SK-N-MC (cell line): ENCODE measurements around the gene ABLIM2.

ENCODE experiments used
- DNase-seq: peaks from one replicate; pipeline ENCODE4 v3.0.0-alpha.2; 2011; ENCODE audit warnings: low read depth, low spot score
- H3K27ac ChIP-seq: fragments of 200-600 bp; sonication (generic); 2 replicates; pipeline ENCODE4 v1.5.1; 2016; ENCODE audit warnings: mixed run types
- H3K36me3 ChIP-seq: fragments of 200-600 bp; sonication (generic); 2 replicates; pipeline ENCODE4 v1.6.1; 2017; ENCODE audit warnings: antibody characterized with exemption, low read length, mixed read lengths; ENCODE audit not compliant: insufficient read depth
- H3K4me3 ChIP-seq: fragments of 200-600 bp; sonication (generic); 2 replicates; pipeline ENCODE4 v1.5.1; 2016
- H3K9ac ChIP-seq: fragments of 200-600 bp; sonication (generic); 2 replicates; pipeline ENCODE4 v1.8.0; 2017; ENCODE audit warnings: mixed run types, mixed read lengths; ENCODE audit not compliant: insufficient read length
- H3K9me3 ChIP-seq: fragments of 200-600 bp; sonication (generic); 2 replicates; pipeline ENCODE4 v1.6.1; 2017; ENCODE audit warnings: low read depth, mild to moderate bottlenecking, antibody characterized with exemption, low read length, moderate library complexity, mixed read lengths
- EZH2 ChIP-seq: fragments of 200-600 bp; sonication (generic); IDR thresholded peaks from one replicate; pipeline ENCODE4 v1.6.1; 2017; ENCODE audit warnings: antibody characterized with exemption
- FOXP2 ChIP-seq: optimal IDR thresholded peaks from 2 replicates; pipeline ENCODE3; 2011; ENCODE audit warnings: mild to moderate bottlenecking, moderate library complexity; ENCODE audit not compliant: insufficient read depth; ENCODE audit errors: extremely low read length, control extremely low read depth
- POLR2AphosphoS5 ChIP-seq: IDR thresholded peaks from 2 replicates; pipeline ENCODE4 v1.6.1; 2012; ENCODE audit warnings: mild to moderate bottlenecking, low read depth, low read length, borderline replicate concordance

The ABLIM2 gene

GRCh38 chr4:8149664-8150063, 8.9 kb downstream of the ABLIM2 start:
- H3K4me3 ChIP-seq = no peak overlapping the region
- no peak overlapping the region for H3K27ac ChIP-seq
- TF ChIP-seq POLR2AphosphoS5 = no peak
- TF ChIP-seq FOXP2 = no peak
- no peaks in the 10 kb centered on the region for H3K36me3 ChIP-seq
- H3K9me3 ChIP-seq = no peaks in the 10 kb centered on the region
- DNase-seq = no peak
- no peak overlapping the region for H3K9ac ChIP-seq

DNA sequence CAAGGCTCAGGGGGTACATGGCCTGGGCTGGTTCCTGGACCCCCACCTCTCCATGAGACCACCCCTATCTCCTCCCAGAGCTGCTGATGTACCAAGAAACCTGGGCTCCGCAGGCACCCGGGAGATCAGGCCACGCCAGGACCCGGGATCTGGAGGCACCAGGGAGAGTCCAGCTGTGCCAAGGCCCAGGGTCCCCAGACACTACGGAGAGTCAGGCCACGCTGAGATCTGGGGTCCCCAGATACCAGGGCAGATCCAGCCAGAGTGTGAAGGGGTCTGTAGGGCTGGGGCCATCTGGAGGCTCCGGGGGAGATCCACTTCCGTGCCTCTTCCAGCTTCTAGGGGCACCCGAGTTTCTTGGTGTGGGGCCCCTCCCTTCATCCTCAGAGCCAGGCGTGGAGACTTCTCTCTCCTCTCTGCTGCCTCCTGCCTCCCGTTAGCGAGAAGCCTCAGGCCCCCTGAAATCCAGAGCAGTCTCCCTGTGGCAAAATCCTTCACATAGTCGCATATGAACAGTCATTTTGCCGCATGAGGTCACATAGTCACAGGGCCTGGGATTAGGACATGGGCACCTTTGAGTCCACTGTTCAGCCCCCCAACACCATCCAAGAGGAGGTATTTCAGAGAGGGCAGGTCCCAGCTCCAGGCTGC, 9.7 kb downstream of the ABLIM2 start:
- no peak overlapping the region for H3K4me3 ChIP-seq
- DNase-seq = no peak
- TF ChIP-seq FOXP2 = no peak
- TF ChIP-seq POLR2AphosphoS5 = no peak
- no peak for TF ChIP-seq EZH2
- H3K9ac ChIP-seq = no peak overlapping the region
- no peaks in the 10 kb centered on the region for H3K9me3 ChIP-seq
- H3K27ac ChIP-seq = no peak overlapping the region
- no peaks in the 10 kb centered on the region for H3K36me3 ChIP-seq

DNA sequence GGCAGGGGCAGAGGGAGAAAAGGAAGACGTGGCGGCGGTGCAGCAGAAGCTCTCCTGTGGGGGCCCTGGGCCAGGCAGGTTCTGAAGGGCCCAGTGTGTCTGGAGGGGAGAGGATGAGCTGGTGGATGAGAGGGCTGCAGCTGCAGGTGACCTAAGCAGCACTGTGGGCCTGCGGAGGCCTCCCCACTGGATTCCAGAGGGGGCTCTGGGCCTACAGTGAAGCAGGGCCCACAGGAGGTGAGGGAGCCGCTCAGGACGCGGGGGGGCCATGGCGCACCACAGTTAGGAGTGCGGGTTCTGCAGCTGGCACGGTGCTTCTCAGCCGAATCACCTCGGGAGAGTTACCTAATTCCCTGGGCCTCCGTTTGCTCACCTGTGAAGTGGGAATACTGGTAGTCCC, 10.5 kb downstream of the ABLIM2 start:
- no peaks in the 10 kb centered on the region for H3K36me3 ChIP-seq
- TF ChIP-seq EZH2 (no peak), FOXP2 (no peak), POLR2AphosphoS5 (no peak)
- H3K9ac ChIP-seq = no peak overlapping the region
- H3K4me3 ChIP-seq = no peak overlapping the region
- H3K27ac ChIP-seq = no peak overlapping the region
- DNase-seq = no peak
- H3K9me3 ChIP-seq = no peaks in the 10 kb centered on the region

DNA sequence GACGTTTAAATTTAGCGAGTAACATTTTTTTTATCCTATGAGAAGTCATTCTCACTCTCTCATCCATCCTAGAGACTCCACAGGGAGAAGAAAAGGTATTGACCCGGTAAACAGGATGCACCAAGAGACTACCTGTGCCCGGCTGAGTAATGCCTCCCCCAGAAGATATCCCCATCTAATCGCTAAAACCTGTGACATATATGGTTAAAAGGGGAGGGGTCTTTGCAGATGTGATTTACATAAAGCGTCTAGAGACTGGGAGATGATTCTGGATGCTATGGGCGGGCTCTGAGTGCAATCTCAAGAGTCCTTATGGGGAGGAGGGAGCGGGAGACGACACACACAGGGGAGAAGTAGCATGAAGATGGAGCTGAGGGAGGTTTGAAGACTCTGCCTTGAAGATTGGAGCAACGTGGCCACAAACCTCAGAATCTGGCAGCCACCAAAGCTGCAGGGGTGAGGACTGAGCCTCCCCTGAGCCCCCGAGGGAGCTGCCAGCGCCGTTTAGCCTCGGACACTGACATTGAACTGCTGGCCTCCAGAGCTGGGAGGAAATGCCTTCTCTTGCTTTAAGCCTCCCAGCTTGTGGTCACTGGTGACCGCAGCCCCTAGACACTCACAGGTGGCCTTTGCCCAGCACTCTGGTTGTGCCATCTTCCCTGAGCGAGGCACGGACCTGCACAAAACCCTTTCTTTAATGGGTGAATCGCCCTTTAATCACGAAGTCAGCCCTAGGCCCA, 11.2 kb downstream of the ABLIM2 start:
- Histone ChIP-seq H3K9me3 (no peaks in the 10 kb centered on the region), H3K4me3 (no peak overlapping the region), H3K36me3 (no peaks in the 10 kb centered on the region), H3K9ac (no peak overlapping the region), H3K27ac (no peak overlapping the region)
- TF ChIP-seq POLR2AphosphoS5 (no peak), FOXP2 (no peak), EZH2 (no peak)
- no peak for DNase-seq

DNA sequence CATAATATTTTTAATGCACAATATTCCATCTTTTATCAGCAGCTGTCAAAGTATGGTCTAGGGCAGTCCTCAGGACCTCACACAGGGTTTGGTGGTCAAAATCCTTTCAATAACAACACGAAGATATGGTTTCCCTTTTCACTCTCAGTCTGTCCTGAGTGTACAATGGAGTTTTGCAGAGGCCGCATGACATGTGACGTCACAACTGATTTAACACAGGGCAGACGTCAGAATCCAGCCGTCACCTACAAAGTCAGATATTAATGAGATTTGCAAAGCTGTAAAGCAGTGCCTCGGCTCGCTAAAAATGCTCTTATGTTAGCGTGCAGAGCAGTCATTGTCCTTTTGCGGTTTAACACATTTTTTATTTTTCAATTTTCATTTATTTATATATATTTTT, 12.5 kb downstream of the ABLIM2 start:
- H3K9me3 ChIP-seq = no peaks in the 10 kb centered on the region
- no peak for TF ChIP-seq POLR2AphosphoS5
- no peak for TF ChIP-seq FOXP2
- no peak for TF ChIP-seq EZH2
- no peaks in the 10 kb centered on the region for H3K36me3 ChIP-seq
- DNase-seq = no peak
- H3K27ac ChIP-seq = no peak overlapping the region
- no peak overlapping the region for H3K9ac ChIP-seq
- no peak overlapping the region for H3K4me3 ChIP-seq

DNA sequence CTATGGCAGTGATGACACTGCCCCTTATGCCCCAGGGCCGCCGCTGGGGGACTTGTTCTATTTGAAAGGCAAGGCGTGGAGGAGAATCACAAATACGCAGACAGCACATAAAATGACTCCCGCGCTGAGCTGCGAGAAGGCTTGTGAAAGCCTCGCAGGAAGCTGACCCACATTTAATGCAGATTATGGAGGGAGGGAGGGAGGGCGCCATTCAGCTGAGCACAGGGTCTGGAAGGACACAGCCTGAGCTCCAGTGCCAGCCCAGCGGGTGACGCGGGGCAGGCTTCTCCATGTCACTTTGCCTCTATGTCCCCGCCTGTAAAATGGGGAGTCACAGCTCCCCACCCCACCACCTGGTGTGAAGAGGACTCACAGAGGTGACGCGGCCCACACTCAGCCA, 14.3 kb downstream of the ABLIM2 start:
- Histone ChIP-seq H3K9ac (no peak overlapping the region), H3K36me3 (no peaks in the 10 kb centered on the region), H3K27ac (no peak overlapping the region), H3K9me3 (no peaks in the 10 kb centered on the region), H3K4me3 (no peak overlapping the region)
- TF ChIP-seq EZH2 = no peak
- DNase-seq = no peak

- Histone ChIP-seq H3K9me3 (no peaks in the 10 kb centered on the region), H3K4me3 (no peak overlapping the region), H3K9ac (no peak overlapping the region), H3K27ac (no peak overlapping the region), H3K36me3 (no peaks in the 10 kb centered on the region)
- no peak for DNase-seq
- no peak for TF ChIP-seq FOXP2
- TF ChIP-seq POLR2AphosphoS5 = no peak
- no peak for TF ChIP-seq EZH2
These were observed 15.0 kb downstream of the ABLIM2 start for GRCh38 chr4:8143392-8144140.

DNA sequence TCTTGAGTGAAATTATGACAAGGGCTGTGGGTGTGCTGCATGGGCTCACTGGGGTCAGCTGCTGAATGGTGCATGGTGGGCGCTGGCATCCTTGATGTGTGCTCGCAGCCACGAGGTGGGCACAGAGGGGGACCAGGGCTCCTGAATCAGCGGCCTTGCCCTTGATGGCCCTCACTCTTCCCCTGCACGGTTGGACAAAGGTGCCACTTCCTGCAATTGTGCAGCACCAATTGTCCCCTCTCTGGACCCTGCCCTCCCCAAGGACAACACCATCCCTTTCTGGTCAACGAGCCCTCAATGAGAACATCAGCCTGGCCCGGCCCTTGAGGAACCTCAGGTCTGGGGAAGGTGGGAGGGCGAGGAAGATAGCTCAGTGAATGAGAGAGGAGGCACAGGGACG, 16.1 kb downstream of the ABLIM2 start:
- H3K9me3 ChIP-seq = no peaks in the 10 kb centered on the region
- DNase-seq = no peak
- no peak for TF ChIP-seq POLR2AphosphoS5
- TF ChIP-seq EZH2 = no peak
- no peak for TF ChIP-seq FOXP2
- no peaks in the 10 kb centered on the region for H3K36me3 ChIP-seq
- H3K4me3 ChIP-seq = no peak overlapping the region
- H3K27ac ChIP-seq = no peak overlapping the region
- no peak overlapping the region for H3K9ac ChIP-seq

GRCh38 chr4:8141935-8142334, 16.7 kb downstream of the ABLIM2 start:
- H3K4me3 ChIP-seq = no peak overlapping the region
- no peaks in the 10 kb centered on the region for H3K9me3 ChIP-seq
- no peak for TF ChIP-seq FOXP2
- no peak overlapping the region for H3K9ac ChIP-seq
- no peaks in the 10 kb centered on the region for H3K36me3 ChIP-seq
- DNase-seq = no peak
- H3K27ac ChIP-seq = no peak overlapping the region
